ENCODE data around the gene RHEX. TPM values are rescaled to one million over a fixed set of nuclear protein-coding genes. Genes with fewer than 3 reads are reported as not detected.
"Not testable (repeated sequence)": the region's sequence is repeated elsewhere in the genome, so short reads cannot be mapped to it uniquely, and the experiment has no call there.

The RHEX gene
- total RNA-seq: not detected

- H3K4me3 ChIP-seq (ENCODE audit: low read length); H3K27me3 ChIP-seq (ENCODE audit: insufficient read depth, low read length); H3K9me3 ChIP-seq (ENCODE audit: low read depth, low read length): not testable (repeated sequence)
- peaks cover 49% of the 10 kb centered on the region for H3K4me1 ChIP-seq (ENCODE audit: insufficient read depth, low read length)
Measured at GRCh38 chr1:206052919-206053610, at the start of gene RHEX. TSS of gene RHEX (plus strand) at chr1:206053173. CDS start at chr1:206097829, 44,656 bp downstream.

GRCh38 chr1:206003854-206004800, 48.8 kb upstream of the RHEX start:
- H3K4me1 ChIP-seq (ENCODE audit: insufficient read depth, low read length): peaks cover 54% of the 10 kb centered on the region
- H3K4me3 ChIP-seq (ENCODE audit: low read length): no peak overlapping the region
- no peaks in the 10 kb centered on the region for H3K9me3 ChIP-seq (ENCODE audit: low read depth, low read length)
- H3K27me3 ChIP-seq (ENCODE audit: insufficient read depth, low read length): no peaks in the 10 kb centered on the region

GRCh38 chr1:206004826-206005225, 48.1 kb upstream of the RHEX start:
- Histone ChIP-seq H3K9me3 (ENCODE audit: low read depth, low read length) (no peaks in the 10 kb centered on the region), H3K27me3 (ENCODE audit: insufficient read depth, low read length) (no peaks in the 10 kb centered on the region), H3K4me1 (ENCODE audit: insufficient read depth, low read length) (peaks cover 54% of the 10 kb centered on the region), H3K4me3 (ENCODE audit: low read length) (no peak overlapping the region)

GRCh38 chr1:206005234-206005633, 47.7 kb upstream of the RHEX start:
- H3K4me3 ChIP-seq (ENCODE audit: low read length): no peak overlapping the region
- peaks cover 54% of the 10 kb centered on the region for H3K4me1 ChIP-seq (ENCODE audit: insufficient read depth, low read length)
- H3K27me3 ChIP-seq (ENCODE audit: insufficient read depth, low read length): no peaks in the 10 kb centered on the region
- H3K9me3 ChIP-seq (ENCODE audit: low read depth, low read length): no peaks in the 10 kb centered on the region

- Histone ChIP-seq H3K4me1 (ENCODE audit: insufficient read depth, low read length) (peaks cover 49% of the 10 kb centered on the region), H3K27me3 (ENCODE audit: insufficient read depth, low read length) (no peaks in the 10 kb centered on the region), H3K9me3 (ENCODE audit: low read depth, low read length) (no peaks in the 10 kb centered on the region), H3K4me3 (ENCODE audit: low read length) (no peak overlapping the region)
Measured at GRCh38 chr1:206005778-206006180, 47.2 kb upstream of the RHEX start.

- no peaks in the 10 kb centered on the region for H3K27me3 ChIP-seq (ENCODE audit: insufficient read depth, low read length)
- H3K4me3 ChIP-seq (ENCODE audit: low read length): no peak overlapping the region
- no peaks in the 10 kb centered on the region for H3K9me3 ChIP-seq (ENCODE audit: low read depth, low read length)
- peaks cover 49% of the 10 kb centered on the region for H3K4me1 ChIP-seq (ENCODE audit: insufficient read depth, low read length)
Measured at GRCh38 chr1:206006946-206007345, 46.0 kb upstream of the RHEX start.

- peaks cover 43% of the 10 kb centered on the region for H3K4me1 ChIP-seq (ENCODE audit: insufficient read depth, low read length)
- H3K27me3 ChIP-seq (ENCODE audit: insufficient read depth, low read length): no peaks in the 10 kb centered on the region
- H3K4me3 ChIP-seq (ENCODE audit: low read length): no peak overlapping the region
- H3K9me3 ChIP-seq (ENCODE audit: low read depth, low read length): no peaks in the 10 kb centered on the region
Measured at GRCh38 chr1:206010060-206010459, 42.9 kb upstream of the RHEX start.

GRCh38 chr1:206011057-206011456, 41.9 kb upstream of the RHEX start:
- peaks cover 33% of the 10 kb centered on the region for H3K4me1 ChIP-seq (ENCODE audit: insufficient read depth, low read length)
- H3K4me3 ChIP-seq (ENCODE audit: low read length): no peak overlapping the region
- no peaks in the 10 kb centered on the region for H3K9me3 ChIP-seq (ENCODE audit: low read depth, low read length)

GRCh38 chr1:206012086-206012859, 40.7 kb upstream of the RHEX start:
- Histone ChIP-seq H3K4me3 (ENCODE audit: low read length) (no peak overlapping the region), H3K9me3 (ENCODE audit: low read depth, low read length) (no peaks in the 10 kb centered on the region), H3K4me1 (ENCODE audit: insufficient read depth, low read length) (peaks cover 25% of the 10 kb centered on the region)

More at GRCh38 chr1:206011057-206011456, 41.9 kb upstream of the RHEX start:
- no peaks in the 10 kb centered on the region for H3K27me3 ChIP-seq (ENCODE audit: insufficient read depth, low read length)

GRCh38 chr1:206013026-206013795, 39.8 kb upstream of the RHEX start:
- Histone ChIP-seq H3K27me3 (ENCODE audit: insufficient read depth, low read length) (no peaks in the 10 kb centered on the region), H3K4me1 (ENCODE audit: insufficient read depth, low read length) (peaks cover 25% of the 10 kb centered on the region), H3K9me3 (ENCODE audit: low read depth, low read length) (no peaks in the 10 kb centered on the region), H3K4me3 (ENCODE audit: low read length) (no peak overlapping the region)

More at GRCh38 chr1:206012086-206012859, 40.7 kb upstream of the RHEX start:
- H3K27me3 ChIP-seq (ENCODE audit: insufficient read depth, low read length): no peaks in the 10 kb centered on the region

GRCh38 chr1:206014601-206015000, 38.4 kb upstream of the RHEX start:
- Histone ChIP-seq H3K9me3 (ENCODE audit: low read depth, low read length) (no peaks in the 10 kb centered on the region), H3K4me3 (ENCODE audit: low read length) (no peak overlapping the region), H3K27me3 (ENCODE audit: insufficient read depth, low read length) (peaks cover 2% of the 10 kb centered on the region), H3K4me1 (ENCODE audit: insufficient read depth, low read length) (peaks cover 25% of the 10 kb centered on the region)

GRCh38 chr1:206015071-206015470, 37.9 kb upstream of the RHEX start:
- Histone ChIP-seq H3K4me3 (ENCODE audit: low read length) (no peak overlapping the region), H3K9me3 (ENCODE audit: low read depth, low read length) (no peaks in the 10 kb centered on the region), H3K4me1 (ENCODE audit: insufficient read depth, low read length) (peaks cover 25% of the 10 kb centered on the region), H3K27me3 (ENCODE audit: insufficient read depth, low read length) (peaks cover 2% of the 10 kb centered on the region)

GRCh38 chr1:206020393-206021007, 32.5 kb upstream of the RHEX start:
- Histone ChIP-seq H3K4me3 (ENCODE audit: low read length) (no peak overlapping the region), H3K27me3 (ENCODE audit: insufficient read depth, low read length) (peaks cover 2% of the 10 kb centered on the region)

More at GRCh38 chr1:206020393-206021007, 32.5 kb upstream of the RHEX start:
- peaks cover 5% of the 10 kb centered on the region for H3K4me1 ChIP-seq (ENCODE audit: insufficient read depth, low read length)
- H3K9me3 ChIP-seq (ENCODE audit: low read depth, low read length): no peaks in the 10 kb centered on the region
